Stomach (tissue), 4 donors: ENCODE data around the gene GLRX.
A peak's percentile ranks its signal among the peaks of the same experiment; 100 is the strongest.

Experiments
- POLR2AphosphoS5 ChIP-seq, 3 donors: sonication (generic); formaldehyde crosslinking; IDR thresholded peaks; one replicate each; pipeline ENCODE4 v1.6.1; 2016; ENCODE audit warnings: antibody characterized with exemption in 3 of 3
- TF ChIP-seq, protein P1 (sequence below), 7 experiments: fragments of 450-650 bp in 4 of 7; fragments of 200-600 bp in 3 of 7; sonication (generic) in 3 of 7; IDR thresholded peaks; one replicate each; pipeline ENCODE4 v1.5.1; 2016 to 2019; ENCODE audit warnings: antibody characterized with exemption in 7 of 7, control low read depth in 2 of 7, mild to moderate bottlenecking in 1 of 7

DNA sequence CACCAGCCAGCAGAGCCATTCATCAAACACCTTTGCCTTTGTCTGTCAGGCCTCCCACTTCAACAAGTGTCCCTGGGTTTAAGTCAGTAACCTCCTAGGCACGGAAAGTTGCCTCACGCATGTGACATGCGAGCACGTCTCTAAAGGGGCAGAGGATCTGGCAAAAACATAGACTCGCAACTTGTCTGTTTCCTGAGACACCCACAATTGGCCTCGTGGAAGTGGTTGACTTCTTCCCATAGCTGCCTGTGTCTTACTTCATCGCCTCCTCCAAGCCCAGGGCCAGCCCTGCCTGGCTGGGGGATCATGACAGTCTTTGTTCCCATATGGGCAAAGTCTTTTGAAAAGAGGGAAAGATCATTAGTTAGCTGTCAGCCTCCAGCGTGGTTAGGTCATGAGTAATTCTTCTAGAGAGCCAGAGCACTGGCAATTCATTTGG, 35.5 kb upstream of the GLRX start:
- TF ChIP-seq, protein P1, sequence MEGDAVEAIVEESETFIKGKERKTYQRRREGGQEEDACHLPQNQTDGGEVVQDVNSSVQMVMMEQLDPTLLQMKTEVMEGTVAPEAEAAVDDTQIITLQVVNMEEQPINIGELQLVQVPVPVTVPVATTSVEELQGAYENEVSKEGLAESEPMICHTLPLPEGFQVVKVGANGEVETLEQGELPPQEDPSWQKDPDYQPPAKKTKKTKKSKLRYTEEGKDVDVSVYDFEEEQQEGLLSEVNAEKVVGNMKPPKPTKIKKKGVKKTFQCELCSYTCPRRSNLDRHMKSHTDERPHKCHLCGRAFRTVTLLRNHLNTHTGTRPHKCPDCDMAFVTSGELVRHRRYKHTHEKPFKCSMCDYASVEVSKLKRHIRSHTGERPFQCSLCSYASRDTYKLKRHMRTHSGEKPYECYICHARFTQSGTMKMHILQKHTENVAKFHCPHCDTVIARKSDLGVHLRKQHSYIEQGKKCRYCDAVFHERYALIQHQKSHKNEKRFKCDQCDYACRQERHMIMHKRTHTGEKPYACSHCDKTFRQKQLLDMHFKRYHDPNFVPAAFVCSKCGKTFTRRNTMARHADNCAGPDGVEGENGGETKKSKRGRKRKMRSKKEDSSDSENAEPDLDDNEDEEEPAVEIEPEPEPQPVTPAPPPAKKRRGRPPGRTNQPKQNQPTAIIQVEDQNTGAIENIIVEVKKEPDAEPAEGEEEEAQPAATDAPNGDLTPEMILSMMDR (IDR thresholded peaks at IDR 0.05) = no peak
- peak; percentile 9 to 66 (median 65) for TF ChIP-seq POLR2AphosphoS5 (IDR thresholded peaks at IDR 0.05)
